ENCODE data around the gene TMEM30B.

Gene TMEM30B, protein sequence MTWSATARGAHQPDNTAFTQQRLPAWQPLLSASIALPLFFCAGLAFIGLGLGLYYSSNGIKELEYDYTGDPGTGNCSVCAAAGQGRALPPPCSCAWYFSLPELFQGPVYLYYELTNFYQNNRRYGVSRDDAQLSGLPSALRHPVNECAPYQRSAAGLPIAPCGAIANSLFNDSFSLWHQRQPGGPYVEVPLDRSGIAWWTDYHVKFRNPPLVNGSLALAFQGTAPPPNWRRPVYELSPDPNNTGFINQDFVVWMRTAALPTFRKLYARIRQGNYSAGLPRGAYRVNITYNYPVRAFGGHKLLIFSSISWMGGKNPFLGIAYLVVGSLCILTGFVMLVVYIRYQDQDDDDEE

DNA sequence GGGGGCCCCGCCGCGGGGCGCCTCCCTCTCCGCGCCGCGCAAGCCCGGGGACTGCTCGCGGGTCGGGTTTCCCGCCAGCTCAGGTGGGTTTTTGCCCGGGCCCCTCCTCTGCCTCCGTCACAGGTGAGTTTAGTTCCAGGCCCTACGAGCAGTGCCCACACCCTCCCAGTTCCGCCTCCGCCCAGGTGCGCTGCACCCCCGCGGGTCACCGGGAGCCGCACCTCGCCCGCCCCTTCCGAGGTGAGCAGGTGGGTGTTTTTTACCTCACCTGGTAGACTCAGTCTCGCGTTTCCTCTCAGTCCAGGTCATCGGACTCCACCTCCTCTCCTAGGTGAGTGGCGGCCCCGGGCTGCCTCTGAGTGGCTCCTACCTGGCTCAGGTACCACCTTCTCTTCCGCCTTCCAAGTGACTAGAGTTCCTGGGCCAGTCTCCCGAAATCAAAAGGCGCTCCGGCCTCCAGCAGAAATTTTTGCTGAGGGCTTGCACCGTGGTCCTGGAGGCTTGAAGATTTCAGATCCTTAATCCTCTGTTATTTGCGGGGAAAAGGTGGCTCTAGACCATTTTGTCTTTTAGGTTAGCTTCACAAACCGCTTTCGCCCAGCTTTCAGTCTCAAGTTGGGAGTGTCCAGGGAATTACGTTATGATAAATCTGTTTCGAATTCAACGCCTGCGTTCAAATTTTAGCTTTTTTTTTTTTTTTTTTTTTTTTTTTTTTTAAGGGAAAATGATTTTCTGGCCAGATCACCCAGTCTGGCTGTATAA is at the start of gene TMEM30B:
TSS of gene TMEM30B (minus strand) at position 153 of the 762 bp plus-strand sequence. CDS start 191 bp downstream, outside the sequence.
- TF ChIP-seq, protein P1, sequence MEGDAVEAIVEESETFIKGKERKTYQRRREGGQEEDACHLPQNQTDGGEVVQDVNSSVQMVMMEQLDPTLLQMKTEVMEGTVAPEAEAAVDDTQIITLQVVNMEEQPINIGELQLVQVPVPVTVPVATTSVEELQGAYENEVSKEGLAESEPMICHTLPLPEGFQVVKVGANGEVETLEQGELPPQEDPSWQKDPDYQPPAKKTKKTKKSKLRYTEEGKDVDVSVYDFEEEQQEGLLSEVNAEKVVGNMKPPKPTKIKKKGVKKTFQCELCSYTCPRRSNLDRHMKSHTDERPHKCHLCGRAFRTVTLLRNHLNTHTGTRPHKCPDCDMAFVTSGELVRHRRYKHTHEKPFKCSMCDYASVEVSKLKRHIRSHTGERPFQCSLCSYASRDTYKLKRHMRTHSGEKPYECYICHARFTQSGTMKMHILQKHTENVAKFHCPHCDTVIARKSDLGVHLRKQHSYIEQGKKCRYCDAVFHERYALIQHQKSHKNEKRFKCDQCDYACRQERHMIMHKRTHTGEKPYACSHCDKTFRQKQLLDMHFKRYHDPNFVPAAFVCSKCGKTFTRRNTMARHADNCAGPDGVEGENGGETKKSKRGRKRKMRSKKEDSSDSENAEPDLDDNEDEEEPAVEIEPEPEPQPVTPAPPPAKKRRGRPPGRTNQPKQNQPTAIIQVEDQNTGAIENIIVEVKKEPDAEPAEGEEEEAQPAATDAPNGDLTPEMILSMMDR (IDR thresholded peaks at IDR 0.05; ENCODE audit: insufficient read depth, low read depth, low read length, missing control alignments), result no peak
- H3K4me3 ChIP-seq (ENCODE audit: low read depth, low read length), result peak within 1 kb of the TSS; percentile 22; the same call in 1 of the 2 replicates
- DNase-seq (ENCODE audit: low read depth), result no peak

DNA sequence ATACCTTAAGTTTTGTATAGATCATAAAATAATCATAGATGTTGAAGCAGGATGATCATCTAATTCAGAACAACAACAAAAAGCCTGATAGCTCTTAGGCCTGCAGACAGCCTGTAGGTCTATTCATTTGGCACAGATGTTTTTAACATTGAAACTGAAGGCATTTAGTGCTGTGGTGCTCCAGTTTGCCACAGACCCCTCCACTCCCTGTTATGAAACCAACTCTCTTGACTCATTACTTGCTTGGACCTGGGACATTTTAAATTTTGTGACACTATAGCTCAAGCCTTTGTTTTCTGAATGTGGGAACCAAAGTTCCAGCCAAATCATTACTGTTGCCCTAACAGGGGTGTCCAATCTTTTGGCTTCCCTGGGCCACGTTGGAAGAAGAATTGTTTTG is 49.4 kb upstream of the TMEM30B start:
- TF ChIP-seq, protein P1 (IDR thresholded peaks at IDR 0.05; ENCODE audit: insufficient read depth, low read depth, low read length, missing control alignments), result no peak
- no peak overlapping the region for H3K4me3 ChIP-seq (ENCODE audit: low read depth, low read length)
- peak; percentile 68 for DNase-seq (ENCODE audit: low read depth)

DNA sequence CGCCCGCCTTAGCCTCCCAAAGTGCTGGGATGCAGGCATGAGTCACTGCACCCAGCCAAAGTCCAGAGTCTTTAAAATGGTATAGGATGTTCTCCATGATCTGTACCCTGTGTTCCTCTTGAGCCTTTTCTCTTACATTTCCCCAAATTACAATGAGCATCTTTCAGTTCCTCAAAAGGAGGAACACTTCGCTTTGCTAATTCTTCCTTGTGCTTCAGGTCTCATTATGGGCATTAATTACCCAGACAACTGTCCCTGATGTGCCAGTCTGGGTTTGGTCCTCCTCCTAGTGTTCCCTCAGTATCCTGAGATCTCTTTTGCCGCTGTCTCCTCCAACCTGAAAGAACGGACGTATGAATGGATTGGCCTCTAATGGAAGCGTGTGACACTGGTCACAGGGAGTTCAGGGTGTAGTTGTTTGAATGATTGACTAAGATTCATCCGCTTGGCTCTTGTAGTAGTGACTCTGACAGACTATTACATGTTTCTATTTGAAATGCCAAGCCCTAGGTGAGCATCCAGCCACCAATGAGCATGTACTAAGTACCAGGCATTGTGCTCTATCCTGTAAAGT is 48.4 kb upstream of the TMEM30B start:
- TF ChIP-seq, protein P1 (IDR thresholded peaks at IDR 0.05; ENCODE audit: insufficient read depth, low read depth, low read length, missing control alignments), result no peak
- H3K4me3 ChIP-seq (ENCODE audit: low read depth, low read length), result no peak overlapping the region
- DNase-seq (ENCODE audit: low read depth), result peak; percentile 33

DNA sequence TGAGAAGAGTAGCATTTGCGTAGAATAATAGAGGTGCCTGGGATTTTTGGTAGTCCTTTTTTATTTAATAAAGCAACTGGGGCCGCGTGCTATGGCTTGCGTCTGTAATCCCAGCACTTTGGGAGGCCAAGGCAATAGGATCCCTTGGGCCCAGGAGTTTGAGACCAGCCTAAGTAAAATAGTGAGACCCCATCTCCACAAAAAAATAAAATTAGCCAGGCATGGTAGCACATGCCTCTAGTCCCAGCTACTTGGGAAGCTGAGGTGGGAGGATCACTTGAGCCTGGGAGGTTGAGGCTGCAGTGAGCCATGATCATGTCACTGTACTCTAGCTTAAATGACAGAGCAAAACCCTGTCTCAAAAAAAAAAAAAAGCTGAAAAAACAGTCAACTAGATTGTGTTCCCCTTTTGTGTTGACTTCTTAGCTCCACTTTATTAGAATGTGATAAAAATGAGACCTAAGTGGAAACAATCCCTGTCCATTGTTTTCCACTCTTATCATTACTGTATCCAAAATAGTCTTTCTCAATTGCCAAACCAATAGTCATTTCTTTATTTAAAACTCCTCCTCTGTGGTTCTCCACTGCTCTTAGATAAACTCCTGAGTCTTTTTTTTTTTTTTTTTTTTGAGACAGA is 47.6 kb upstream of the TMEM30B start:
- no peak for DNase-seq (ENCODE audit: low read depth)
- TF ChIP-seq, protein P1 (IDR thresholded peaks at IDR 0.05; ENCODE audit: insufficient read depth, low read depth, low read length, missing control alignments), result no peak
- no peak overlapping the region for H3K4me3 ChIP-seq (ENCODE audit: low read depth, low read length)

DNA sequence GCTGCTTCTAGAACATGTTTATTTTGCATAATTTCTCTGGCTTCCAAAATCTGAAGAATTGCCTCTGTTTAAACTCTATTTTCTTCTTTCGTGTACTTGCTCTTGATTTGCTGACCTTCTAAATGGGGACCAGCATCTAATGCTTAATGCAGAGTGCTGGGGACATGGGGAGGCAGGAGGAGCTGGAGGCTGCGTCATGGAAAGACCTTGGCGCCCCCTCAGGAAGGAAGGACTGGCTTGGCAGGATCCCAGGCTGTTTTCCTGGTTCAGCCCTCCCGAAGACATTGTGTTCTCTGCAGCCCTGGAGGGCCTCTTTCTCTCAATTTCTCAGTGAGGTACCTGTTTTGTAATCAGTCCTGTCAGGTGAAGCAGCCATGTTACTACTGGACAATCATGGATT is 45.7 kb upstream of the TMEM30B start:
- TF ChIP-seq, protein P1 (IDR thresholded peaks at IDR 0.05; ENCODE audit: insufficient read depth, low read depth, low read length, missing control alignments), result no peak
- no peak for DNase-seq (ENCODE audit: low read depth)
- no peak overlapping the region for H3K4me3 ChIP-seq (ENCODE audit: low read depth, low read length)

DNA sequence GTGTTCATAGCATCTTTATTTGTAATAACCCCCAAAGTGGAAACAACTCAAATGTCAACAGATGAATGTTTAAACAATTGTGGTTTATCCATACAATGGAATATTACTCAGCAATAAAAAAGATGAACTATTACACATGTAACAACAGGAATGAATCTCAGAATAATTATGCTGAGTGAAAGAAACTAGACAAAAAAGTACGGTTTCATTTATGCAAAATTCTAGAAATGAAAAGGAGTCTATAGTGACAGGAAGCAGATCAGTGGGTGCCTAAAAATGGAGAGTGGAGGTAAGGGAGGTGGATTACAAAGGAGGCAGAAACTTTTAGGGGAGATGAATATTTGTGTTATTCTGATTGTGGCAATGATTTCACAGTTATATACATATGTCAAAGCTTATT is 45.0 kb upstream of the TMEM30B start:
- DNase-seq (ENCODE audit: low read depth), result no peak
- no peak overlapping the region for H3K4me3 ChIP-seq (ENCODE audit: low read depth, low read length)
- TF ChIP-seq, protein P1 (IDR thresholded peaks at IDR 0.05; ENCODE audit: insufficient read depth, low read depth, low read length, missing control alignments), result no peak

All from GM12865 (cell line).